Caco-2 (cell line): ENCODE data around the gene CENPP. TPM values are rescaled to one million over a fixed set of nuclear protein-coding genes. Genes with fewer than 3 reads are reported as not detected.

Experiments used
- BruUV-seq: library from RNA; stranded (reverse); fragments of 400-500 nt; replicated peaks from 2 replicates; lab custom pipeline; 2021; lab: Mats Ljungman, UMichigan
- CTCF ChIA-PET: fragments of 300-600 bp; sonication (Branson Sonifier 250); formaldehyde crosslinking; loops from one replicate; lab custom pipeline; 2022; ENCODE audit warnings: antibody characterized with exemption; lab: Charles Lee
- POLR2A ChIA-PET: fragments of 300-600 bp; sonication (Branson Sonifier 250); formaldehyde crosslinking; loops from one replicate; lab custom pipeline; 2022; ENCODE audit warnings: antibody characterized with exemption; lab: Charles Lee
- DNase-seq, 2 experiments: peaks; one replicate each; pipeline versions ENCODE4 v3.0.0 to v3.0.0-alpha.2; 2020 to 2022
- H3K27me3 ChIP-seq: replicated peaks from 2 replicates; pipeline ENCODE4 v1.6.0; 2011; ENCODE audit warnings: low read length; ENCODE audit not compliant: control insufficient read depth, insufficient read depth
- H3K36me3 ChIP-seq: 2 replicates; pipeline ENCODE4 v1.5.1; 2011; ENCODE audit warnings: low read length; ENCODE audit not compliant: control insufficient read depth, insufficient read depth
- H3K4me1 ChIP-seq: fragments of 250-450 bp; sonication (Bioruptor Pico); 2 replicates; pipeline ENCODE4 v1.5.1; 2020; ENCODE audit warnings: mild to moderate bottlenecking
- H3K4me3 ChIP-seq: 2 replicates; pipeline ENCODE4 v1.5.1; 2011; ENCODE audit warnings: low read depth, mild to moderate bottlenecking, control low read depth, low read length
- H3K9me3 ChIP-seq: fragments of 250-450 bp; sonication (Bioruptor Pico); 2 replicates; pipeline ENCODE4 v1.5.1; 2020; ENCODE audit warnings: mild to moderate bottlenecking, moderate library complexity
- H3K27ac Mint-ChIP-seq: one replicate; pipeline ENCODE4 v1.8.0; 2022; ENCODE audit warnings: mixed read lengths; ENCODE audit not compliant: unreplicated experiment
- H3K27me3 Mint-ChIP-seq: one replicate; pipeline ENCODE4 v1.8.0; 2022; ENCODE audit warnings: mixed read lengths; ENCODE audit not compliant: insufficient read depth, unreplicated experiment
- H3K36me3 Mint-ChIP-seq: one replicate; pipeline ENCODE4 v1.8.0; 2022; ENCODE audit warnings: mild to moderate bottlenecking, mixed read lengths; ENCODE audit not compliant: insufficient read depth, unreplicated experiment
- H3K4me1 Mint-ChIP-seq: one replicate; pipeline ENCODE4 v1.8.0; 2022; ENCODE audit warnings: low read depth, mixed read lengths; ENCODE audit not compliant: unreplicated experiment
- H3K4me3 Mint-ChIP-seq: one replicate; pipeline ENCODE4 v1.8.0; 2022; ENCODE audit warnings: mild to moderate bottlenecking, moderate library complexity, mixed read lengths; ENCODE audit not compliant: unreplicated experiment
- H3K9me3 Mint-ChIP-seq: one replicate; pipeline ENCODE4 v1.8.0; 2022; ENCODE audit warnings: mixed read lengths; ENCODE audit not compliant: unreplicated experiment
- intact Hi-C: fragments of 100-400 bp; cut with micrococcal nuclease; formaldehyde crosslinking; loops from one replicate; pipeline ENCODE4 v1.10.0; 2022; ENCODE audit not compliant: unreplicated experiment
- total RNA-seq: library from RNA; stranded (reverse); gene quantifications from 2 replicates; pipeline ENCODE4 v1.2.3, GENCODE V29; 2022
- TF ChIP-seq, protein P1 (sequence below), 2 experiments: fragments of 200-600 bp in 1 of 2; IDR thresholded peaks; 1 replicate in 1 of 2; 2 replicates in 1 of 2; pipeline versions ENCODE4 v1.5.1 to v1.8.0; 2011 to 2022; ENCODE audit warnings: antibody characterized with exemption in 1 of 2, control low read depth in 1 of 2, inconsistent platforms in 1 of 2, low read depth in 1 of 2, low read length in 1 of 2, mild to moderate bottlenecking in 1 of 2, moderate library complexity in 1 of 2; ENCODE audit not compliant: insufficient read depth in 1 of 2, severe bottlenecking in 1 of 2, unreplicated experiment in 1 of 2

Gene CENPP
- total RNA-seq, 1 experiment from 2014 or later: 7.6 TPM

GRCh38 chr9:92393686-92394085 lies 67.9 kb downstream of the CENPP start:
- ChIA-PET POLR2A (no interaction called here), CTCF (no interaction called here)
- Mint-ChIP-seq H3K4me1 (no peaks in the 10 kb centered on the region), H3K4me3 (no peak overlapping the region), H3K27ac (no peak overlapping the region), H3K27me3 (no peaks in the 10 kb centered on the region), H3K36me3 (no peaks in the 10 kb centered on the region), H3K9me3 (no peaks in the 10 kb centered on the region)
- DNase-seq: no peak
- Histone ChIP-seq H3K4me1 (no peaks in the 10 kb centered on the region), H3K9me3 (no peaks in the 10 kb centered on the region), H3K4me3 (no peak overlapping the region), H3K27me3 (no peaks in the 10 kb centered on the region), H3K36me3 (no peaks in the 10 kb centered on the region)
- intact Hi-C loops: no loop called here
- TF ChIP-seq, protein P1, sequence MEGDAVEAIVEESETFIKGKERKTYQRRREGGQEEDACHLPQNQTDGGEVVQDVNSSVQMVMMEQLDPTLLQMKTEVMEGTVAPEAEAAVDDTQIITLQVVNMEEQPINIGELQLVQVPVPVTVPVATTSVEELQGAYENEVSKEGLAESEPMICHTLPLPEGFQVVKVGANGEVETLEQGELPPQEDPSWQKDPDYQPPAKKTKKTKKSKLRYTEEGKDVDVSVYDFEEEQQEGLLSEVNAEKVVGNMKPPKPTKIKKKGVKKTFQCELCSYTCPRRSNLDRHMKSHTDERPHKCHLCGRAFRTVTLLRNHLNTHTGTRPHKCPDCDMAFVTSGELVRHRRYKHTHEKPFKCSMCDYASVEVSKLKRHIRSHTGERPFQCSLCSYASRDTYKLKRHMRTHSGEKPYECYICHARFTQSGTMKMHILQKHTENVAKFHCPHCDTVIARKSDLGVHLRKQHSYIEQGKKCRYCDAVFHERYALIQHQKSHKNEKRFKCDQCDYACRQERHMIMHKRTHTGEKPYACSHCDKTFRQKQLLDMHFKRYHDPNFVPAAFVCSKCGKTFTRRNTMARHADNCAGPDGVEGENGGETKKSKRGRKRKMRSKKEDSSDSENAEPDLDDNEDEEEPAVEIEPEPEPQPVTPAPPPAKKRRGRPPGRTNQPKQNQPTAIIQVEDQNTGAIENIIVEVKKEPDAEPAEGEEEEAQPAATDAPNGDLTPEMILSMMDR (IDR thresholded peaks at IDR 0.05; ENCODE audit: insufficient read depth in 1 of 2, low read depth in 1 of 2, low read length in 1 of 2, severe bottlenecking in 1 of 2, unreplicated experiment in 1 of 2): no peak
- BruUV-seq: no TSS peak

GRCh38 chr9:92395617-92396016 lies 69.9 kb downstream of the CENPP start:
- BruUV-seq: no TSS peak
- no peaks in the 10 kb centered on the region for H3K9me3 Mint-ChIP-seq
- H3K4me1 Mint-ChIP-seq: no peaks in the 10 kb centered on the region
- no peak overlapping the region for H3K4me3 Mint-ChIP-seq
- no peak for DNase-seq
- ChIA-PET CTCF (no interaction called here), POLR2A (interaction anchor here (0.6 kb wide), 1 partner anchor 198 kb away, joined by 3 read pairs; no protein-coding TSS in a partner anchor)
- Histone ChIP-seq H3K27me3 (no peaks in the 10 kb centered on the region), H3K4me1 (no peaks in the 10 kb centered on the region), H3K9me3 (no peaks in the 10 kb centered on the region), H3K36me3 (no peaks in the 10 kb centered on the region), H3K4me3 (no peak overlapping the region)
- H3K27me3 Mint-ChIP-seq: no peaks in the 10 kb centered on the region
- intact Hi-C loops: no loop called here
- no peaks in the 10 kb centered on the region for H3K36me3 Mint-ChIP-seq
- TF ChIP-seq, protein P1 (IDR thresholded peaks at IDR 0.05; ENCODE audit: insufficient read depth in 1 of 2, low read depth in 1 of 2, low read length in 1 of 2, severe bottlenecking in 1 of 2, unreplicated experiment in 1 of 2): no peak
- H3K27ac Mint-ChIP-seq: no peak overlapping the region

GRCh38 chr9:92397853-92398252 lies 72.1 kb downstream of the CENPP start:
- ChIA-PET CTCF (no interaction called here), POLR2A (no interaction called here)
- no peak overlapping the region for H3K4me3 Mint-ChIP-seq
- Histone ChIP-seq H3K27me3 (no peaks in the 10 kb centered on the region), H3K4me1 (no peaks in the 10 kb centered on the region), H3K9me3 (no peaks in the 10 kb centered on the region), H3K4me3 (no peak overlapping the region), H3K36me3 (no peaks in the 10 kb centered on the region)
- intact Hi-C loops: no loop called here
- H3K27me3 Mint-ChIP-seq: no peaks in the 10 kb centered on the region
- no TSS peak for BruUV-seq
- no peak overlapping the region for H3K27ac Mint-ChIP-seq
- H3K36me3 Mint-ChIP-seq: no peaks in the 10 kb centered on the region
- H3K4me1 Mint-ChIP-seq: no peaks in the 10 kb centered on the region
- no peaks in the 10 kb centered on the region for H3K9me3 Mint-ChIP-seq
- TF ChIP-seq, protein P1 (IDR thresholded peaks at IDR 0.05; ENCODE audit: insufficient read depth in 1 of 2, low read depth in 1 of 2, low read length in 1 of 2, severe bottlenecking in 1 of 2, unreplicated experiment in 1 of 2): no peak
- DNase-seq: no peak
